ENCODE results near the gene PHF2.

Gene PHF2

DNA sequence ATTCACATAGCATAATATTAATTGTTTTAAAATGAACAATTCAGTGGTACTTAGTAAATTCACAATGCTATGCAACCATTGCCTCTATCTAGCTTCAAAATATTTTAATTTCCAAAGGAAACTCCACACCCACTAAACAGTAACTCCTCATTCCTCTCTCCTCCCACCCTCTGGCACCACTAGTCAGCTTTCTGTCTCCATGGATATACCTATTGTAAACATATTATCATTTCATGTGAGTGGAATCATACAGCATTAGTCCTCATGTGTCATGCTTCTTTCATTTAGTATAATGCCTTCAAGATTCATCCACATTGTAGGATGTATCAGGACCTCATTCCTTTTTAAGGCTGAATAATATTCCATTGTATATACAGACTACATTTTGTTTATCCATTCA, 48.6 kb downstream of the PHF2 start:
- FAIRE-seq (no peak), DNase-seq (ENCODE audit: insufficient read length, low spot score) (no peak)
- TF ChIP-seq POLR2A (IDR thresholded peaks at IDR 0.05; ENCODE audit: low read depth, low read length) = no peak

DNA sequence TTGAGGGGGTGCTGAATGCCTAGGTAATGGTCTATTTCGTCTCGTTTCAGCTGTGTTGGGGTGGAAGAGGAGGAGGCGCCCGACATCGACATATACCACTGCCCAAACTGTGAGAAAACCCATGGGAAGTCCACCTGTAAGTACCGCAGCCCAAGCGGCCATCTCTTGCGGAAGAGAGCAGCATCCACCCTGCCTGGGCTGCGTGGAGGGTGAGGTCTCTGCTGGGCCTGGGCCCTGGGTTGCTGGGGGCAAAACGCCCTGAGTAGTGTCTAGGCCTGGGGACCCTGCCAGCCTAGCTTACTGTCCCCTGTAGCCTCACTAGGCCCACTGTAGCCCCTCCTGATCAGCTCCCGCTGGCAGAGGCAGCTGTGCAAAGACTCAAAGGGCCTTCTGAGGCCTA, 53.5 kb downstream of the PHF2 start:
- no peak for DNase-seq (ENCODE audit: insufficient read length, low spot score)
- FAIRE-seq = no peak
- no peak for TF ChIP-seq POLR2A (IDR thresholded peaks at IDR 0.05; ENCODE audit: low read depth, low read length)

DNA sequence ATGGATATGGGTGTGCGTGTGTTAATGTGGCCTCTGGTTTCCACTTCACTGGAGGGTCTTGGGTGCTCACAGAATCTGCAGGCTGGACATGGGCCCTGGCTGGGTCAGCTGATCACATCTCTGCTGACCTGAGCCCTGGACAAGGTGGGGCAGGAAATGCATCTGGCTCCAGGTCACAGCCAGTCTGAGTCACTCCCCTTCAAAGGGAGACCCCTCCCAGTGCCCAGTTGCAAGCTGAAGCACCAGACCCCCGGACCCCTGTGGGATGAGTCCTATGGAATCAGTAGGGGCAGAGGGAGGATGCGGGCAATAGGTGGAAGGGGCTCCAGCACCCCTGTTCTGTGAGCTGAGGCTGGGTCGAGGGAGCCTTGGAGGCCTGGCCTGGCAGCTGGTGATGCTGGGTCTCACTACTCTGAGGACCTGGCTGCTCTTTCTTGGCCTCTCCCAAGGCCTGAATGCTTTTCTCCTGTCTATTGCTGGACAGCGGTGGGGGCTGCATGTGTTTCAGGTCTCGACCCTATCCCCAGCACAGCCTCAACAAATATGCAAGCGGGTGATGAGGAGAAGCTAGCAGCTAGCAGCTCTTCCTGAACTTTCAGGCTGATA, 54.5 kb downstream of the PHF2 start:
- no peak for TF ChIP-seq POLR2A (IDR thresholded peaks at IDR 0.05; ENCODE audit: low read depth, low read length)
- no peak for DNase-seq (ENCODE audit: insufficient read length, low spot score)
- FAIRE-seq = no peak

DNA sequence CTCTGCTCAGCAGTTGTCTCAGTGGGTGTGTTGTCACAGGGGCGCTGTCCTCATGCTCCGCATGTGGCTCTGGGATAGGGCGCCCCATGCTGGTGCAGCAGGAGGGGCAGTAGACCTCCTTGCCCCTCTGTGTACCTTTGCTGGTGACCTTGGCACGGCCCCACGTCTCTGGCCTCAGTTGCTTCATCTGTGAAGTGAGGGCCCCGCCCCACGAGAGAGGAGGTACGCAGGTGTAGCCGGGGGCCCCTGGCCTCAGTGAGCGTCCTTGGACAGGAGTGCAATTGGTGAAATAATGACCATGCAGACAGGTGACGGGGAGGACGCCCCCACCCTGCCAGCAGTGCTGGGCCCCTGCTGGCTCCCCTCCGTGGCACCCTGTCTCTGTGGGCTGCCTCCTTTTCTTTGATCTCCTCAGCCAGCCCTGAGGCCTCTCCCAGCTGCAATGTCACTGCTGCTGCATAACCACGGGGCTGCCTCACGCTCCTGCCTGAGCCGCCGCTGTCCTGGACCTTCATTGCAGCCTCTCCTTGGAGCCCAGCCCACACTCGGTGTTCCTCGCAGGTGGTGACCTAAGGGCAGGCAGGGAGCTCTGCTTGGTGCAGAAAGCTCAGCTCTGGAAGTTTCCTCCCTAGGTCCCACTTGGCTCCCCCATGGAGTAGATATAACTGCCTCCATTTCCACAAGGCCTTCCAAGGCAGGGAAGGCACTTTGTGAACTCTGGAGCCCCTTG, 57.3 kb downstream of the PHF2 start:
- no peak for DNase-seq (ENCODE audit: insufficient read length, low spot score)
- no peak for FAIRE-seq
- no peak for TF ChIP-seq POLR2A (IDR thresholded peaks at IDR 0.05; ENCODE audit: low read depth, low read length)

DNA sequence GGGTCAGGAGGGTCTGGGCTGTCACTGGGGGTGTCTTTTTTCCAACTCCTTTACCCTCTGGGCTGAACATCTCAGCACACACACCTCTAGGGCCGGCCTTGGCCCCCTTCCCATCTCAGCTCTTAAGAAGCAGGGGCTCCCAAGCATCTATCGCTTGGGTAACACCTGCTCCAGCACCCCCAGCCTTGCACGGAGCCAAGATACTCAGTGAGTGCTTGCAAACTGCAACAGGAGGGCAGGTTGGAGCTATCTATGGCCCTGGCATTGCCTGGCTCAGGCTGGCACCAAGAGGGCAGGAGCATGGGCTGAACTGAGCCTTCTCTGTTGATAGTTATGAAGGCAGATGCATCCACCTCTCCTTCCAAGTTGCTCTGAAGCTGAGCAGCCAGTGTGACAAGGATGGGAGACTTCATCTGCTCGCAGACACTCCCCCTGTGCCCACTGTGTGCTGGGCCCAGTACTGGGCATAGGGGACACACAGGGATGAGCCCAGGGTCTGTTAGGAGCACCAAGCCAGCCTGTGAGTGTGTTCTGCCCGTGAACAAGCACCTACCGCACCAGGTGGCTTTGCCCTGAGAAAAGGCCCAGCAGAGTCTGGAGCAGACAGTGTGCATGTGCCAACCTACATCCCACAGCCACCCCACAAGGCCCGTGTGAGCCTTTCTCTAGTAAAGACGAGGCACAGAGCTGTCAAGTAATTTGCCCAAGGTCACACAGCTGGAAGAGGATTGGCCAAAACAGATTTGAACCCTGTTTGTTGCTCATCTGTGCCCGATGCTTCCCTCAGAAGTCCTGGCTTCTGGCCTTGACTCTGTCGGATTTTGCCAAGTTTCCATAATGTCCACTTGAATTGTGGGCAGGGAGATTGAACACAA, 58.2 kb downstream of the PHF2 start:
- TF ChIP-seq POLR2A (IDR thresholded peaks at IDR 0.05; ENCODE audit: low read depth, low read length) = no peak
- FAIRE-seq (no peak), DNase-seq (ENCODE audit: insufficient read length, low spot score) (no peak)

DNA sequence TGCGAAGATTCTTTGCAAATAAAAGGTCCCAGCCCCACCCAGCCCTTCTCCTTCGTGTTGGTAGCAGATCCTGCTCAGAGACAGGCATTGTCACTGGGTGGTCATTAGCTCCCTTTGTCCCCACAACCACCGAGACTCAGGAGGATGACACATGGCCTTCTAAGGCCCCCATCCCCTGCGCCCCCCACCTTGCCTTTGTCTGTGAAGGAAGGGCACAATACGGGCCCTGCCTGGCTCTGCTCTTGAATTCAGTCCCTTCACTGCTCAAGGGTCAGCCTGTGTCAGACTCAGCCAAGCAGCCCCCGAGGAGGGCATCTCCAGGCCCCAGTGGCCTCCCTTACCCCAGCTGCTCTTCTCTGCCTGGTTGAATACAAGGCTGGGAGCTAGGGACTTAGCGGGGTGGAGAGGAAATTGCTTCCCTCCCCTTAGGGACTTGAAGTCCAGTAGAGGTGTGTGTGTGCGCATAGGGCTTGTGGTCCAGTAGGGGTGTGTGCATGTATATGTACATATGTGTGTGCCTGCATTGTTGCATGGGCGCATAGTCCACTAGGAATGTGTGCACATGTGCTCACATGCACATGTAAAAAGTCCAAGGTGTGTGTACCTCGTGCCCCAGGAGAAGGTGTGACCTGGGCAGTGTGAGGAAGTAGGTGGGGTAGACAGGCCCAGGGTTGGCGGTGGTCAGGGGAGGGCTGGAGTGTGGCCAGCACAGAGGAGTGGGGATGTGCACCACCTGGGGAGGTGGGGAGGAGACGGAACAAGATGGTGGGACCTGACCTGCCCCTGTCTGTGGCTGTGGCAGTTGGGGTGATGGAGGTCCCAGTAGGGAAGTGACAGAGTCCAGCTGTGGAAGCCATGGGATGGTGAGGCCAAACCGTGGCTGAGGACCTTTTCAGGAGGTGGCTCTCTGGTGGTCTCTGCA, 59.1 kb downstream of the PHF2 start:
- no peak for TF ChIP-seq POLR2A (IDR thresholded peaks at IDR 0.05; ENCODE audit: low read depth, low read length)
- FAIRE-seq (no peak), DNase-seq (ENCODE audit: insufficient read length, low spot score) (no peak)

DNA sequence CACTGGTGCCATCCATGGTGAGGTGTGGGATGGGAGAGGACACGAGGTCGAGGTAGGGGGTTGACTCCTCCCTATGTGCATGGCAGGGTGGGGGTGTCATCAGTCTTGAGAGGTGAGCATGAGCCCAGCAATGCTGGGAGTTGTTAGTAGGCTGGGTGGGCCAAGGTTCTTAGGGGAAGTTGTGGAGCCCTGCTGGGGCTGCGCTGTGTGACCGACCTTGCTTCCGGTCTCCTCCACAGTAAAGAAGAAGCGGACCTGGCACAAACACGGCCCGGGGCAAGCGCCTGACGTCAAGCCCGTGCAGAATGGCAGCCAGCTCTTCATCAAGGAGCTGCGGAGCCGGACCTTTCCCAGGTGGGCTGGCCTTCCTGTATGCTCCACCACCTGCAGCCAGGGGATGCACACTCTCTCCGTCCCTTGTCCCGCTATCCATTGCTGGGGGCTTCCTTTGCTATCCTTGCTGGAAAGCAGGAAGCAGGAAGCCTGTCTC, 59.8 kb downstream of the PHF2 start:
- TF ChIP-seq POLR2A (IDR thresholded peaks at IDR 0.05; ENCODE audit: low read depth, low read length) = no peak
- FAIRE-seq (no peak), DNase-seq (ENCODE audit: insufficient read length, low spot score) (no peak)

DNA sequence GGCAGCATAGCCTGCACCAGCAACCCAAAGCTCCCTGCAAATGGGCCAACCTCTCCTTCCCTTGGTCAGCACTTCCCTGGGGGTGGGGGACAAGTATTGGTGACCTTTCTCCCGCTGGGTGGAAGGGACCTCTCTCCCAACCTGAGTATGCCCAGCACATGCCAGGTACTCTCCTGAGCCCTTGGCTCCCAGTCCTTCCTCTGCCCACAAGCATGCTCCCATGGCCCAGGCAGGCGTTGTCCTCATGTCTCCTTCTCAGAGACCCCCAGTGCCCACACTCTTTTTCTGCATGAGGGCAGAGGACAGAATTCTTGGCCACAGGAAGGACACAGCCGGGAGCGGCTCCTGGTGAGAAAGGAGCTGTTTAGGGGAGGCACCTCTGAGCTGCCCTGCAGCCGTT, 60.3 kb downstream of the PHF2 start:
- FAIRE-seq (no peak), DNase-seq (ENCODE audit: insufficient read length, low spot score) (no peak)
- TF ChIP-seq POLR2A (IDR thresholded peaks at IDR 0.05; ENCODE audit: low read depth, low read length) = no peak

DNA sequence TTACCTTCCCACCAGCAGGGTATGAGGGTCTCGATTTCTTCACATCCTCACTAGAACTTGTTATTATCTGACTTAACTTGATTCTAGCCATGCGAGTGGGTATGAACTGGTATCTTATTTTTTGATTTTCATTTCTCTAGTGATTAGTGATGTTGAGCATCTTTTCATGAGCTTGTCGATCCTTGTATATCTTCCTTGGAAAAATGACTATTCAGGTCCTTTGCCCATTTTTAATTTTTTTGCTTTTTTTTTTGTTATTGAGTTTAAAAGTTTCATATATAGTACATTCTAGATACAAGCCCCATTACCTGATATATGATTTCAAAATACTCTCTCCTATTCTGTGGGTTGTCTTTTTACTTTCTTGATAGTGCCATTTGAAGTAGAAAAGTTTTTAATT, 61.5 kb downstream of the PHF2 start:
- no peak for TF ChIP-seq POLR2A (IDR thresholded peaks at IDR 0.05; ENCODE audit: low read depth, low read length)
- FAIRE-seq (no peak), DNase-seq (ENCODE audit: insufficient read length, low spot score) (no peak)

DNA sequence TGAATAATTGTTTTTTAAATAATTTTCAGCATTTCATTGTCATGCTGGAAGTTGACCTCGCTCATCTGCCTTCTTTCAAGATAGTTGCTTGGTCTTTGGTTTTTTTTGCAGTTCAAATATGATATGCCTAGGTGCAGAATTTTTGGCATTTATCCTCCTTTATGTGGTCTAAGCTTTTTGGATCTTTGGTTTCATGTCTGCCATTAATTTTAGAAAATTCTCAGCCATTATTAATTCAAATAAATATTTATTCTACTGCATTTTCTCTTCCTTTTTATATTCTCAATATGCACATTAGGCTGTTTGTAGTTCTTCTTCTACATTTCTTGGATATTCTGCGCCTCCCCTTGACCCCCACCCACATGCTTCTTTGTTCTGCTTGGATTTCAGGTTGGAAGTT, 63.6 kb downstream of the PHF2 start:
- FAIRE-seq (no peak), DNase-seq (ENCODE audit: insufficient read length, low spot score) (no peak)
- no peak for TF ChIP-seq POLR2A (IDR thresholded peaks at IDR 0.05; ENCODE audit: low read depth, low read length)

DNA sequence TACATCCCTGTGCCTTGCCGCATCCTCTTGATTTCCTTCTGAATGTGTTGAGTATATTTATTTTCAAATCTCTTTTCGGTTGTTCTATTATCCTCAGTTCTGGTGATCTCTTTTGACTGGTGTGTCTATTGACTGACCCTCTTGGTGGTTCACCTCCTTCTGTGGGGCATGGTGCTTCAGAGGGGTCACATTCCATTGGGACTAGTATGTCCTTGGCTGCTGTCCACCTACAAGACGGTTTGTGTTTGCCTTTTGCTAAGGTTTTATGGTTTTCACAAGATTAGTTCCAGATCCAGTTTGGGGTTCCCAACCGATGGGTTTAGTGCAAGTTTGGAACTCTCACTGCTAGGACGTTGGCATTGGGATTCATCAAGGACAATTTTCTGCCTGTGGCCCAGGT, 66.6 kb downstream of the PHF2 start:
- FAIRE-seq (peak; percentile 80), DNase-seq (ENCODE audit: insufficient read length, low spot score) (peak; percentile 56)
- no peak for TF ChIP-seq POLR2A (IDR thresholded peaks at IDR 0.05; ENCODE audit: low read depth, low read length)

DNA sequence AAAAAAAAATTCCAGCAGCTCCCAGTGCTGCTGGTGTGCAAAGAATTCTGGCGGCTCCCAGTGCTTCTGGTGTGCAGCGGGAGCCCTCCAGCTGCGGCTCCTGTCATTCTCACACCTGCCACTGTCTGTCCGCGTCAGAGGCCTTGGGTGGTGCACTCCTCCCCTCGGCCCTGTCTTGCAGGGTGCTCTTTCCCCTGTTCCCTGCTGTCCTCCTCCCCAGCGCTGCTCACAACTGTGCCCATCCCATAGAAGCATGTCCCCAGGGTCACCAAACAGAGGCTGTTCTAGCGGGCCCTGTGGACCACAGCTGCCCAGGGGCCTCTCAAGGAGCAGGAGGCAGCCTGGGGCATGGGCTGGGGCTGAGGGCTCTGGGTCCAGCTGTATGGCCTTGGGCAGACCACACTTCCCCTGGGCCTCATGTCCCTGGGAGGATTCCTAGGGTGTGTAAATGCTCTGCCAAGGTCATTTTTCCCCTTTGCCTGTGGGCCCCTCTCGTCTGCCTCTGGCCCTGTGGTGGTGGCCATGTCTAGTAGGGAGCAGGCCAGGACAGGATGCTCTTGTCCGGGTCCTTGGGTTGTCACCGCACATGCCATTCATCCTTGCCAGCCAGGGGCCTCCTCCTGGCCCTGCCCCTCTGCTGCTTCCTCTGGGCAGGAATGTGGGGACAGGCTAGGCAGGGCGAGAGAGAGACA, 68.2 kb downstream of the PHF2 start:
- FAIRE-seq (no peak), DNase-seq (ENCODE audit: insufficient read length, low spot score) (no peak)
- no peak for TF ChIP-seq POLR2A (IDR thresholded peaks at IDR 0.05; ENCODE audit: low read depth, low read length)

Data from H54 (cell line).